HEK293 (cell line): Measurements from ENCODE around the gene SIGLEC15.

Experiments
- IKZF3 ChIP-seq: fragments of 450-650 bp; IDR thresholded peaks from 2 replicates; pipeline ENCODE4 v1.5.0; 2018; ENCODE audit warnings: missing biosample characterization, mild to moderate bottlenecking, missing genetic modification characterization, moderate library complexity
- KLF10 ChIP-seq: fragments of 450-650 bp; IDR thresholded peaks from 2 replicates; pipeline ENCODE4 v1.5.1; 2018; ENCODE audit warnings: missing biosample characterization, mild to moderate bottlenecking, missing genetic modification characterization
- TCF7L2 ChIP-seq: IDR thresholded peaks from 2 replicates; pipeline ENCODE4 v1.6.1; 2011; ENCODE audit warnings: low read depth, mild to moderate bottlenecking, inconsistent platforms, low read length, moderate library complexity, borderline replicate concordance
- YY1 ChIP-seq: fragments of 450-650 bp; formaldehyde crosslinking; IDR thresholded peaks from 2 replicates; pipeline ENCODE4 v1.5.1; 2018; ENCODE audit warnings: missing biosample characterization, missing genetic modification characterization
- ZBTB21 ChIP-seq: fragments of 450-650 bp; formaldehyde crosslinking; IDR thresholded peaks from 2 replicates; pipeline ENCODE4 v1.5.1; 2017; ENCODE audit warnings: missing biosample characterization, missing genetic modification characterization
- ZNF146 ChIP-seq: fragments of 450-650 bp; formaldehyde crosslinking; IDR thresholded peaks from 2 replicates; pipeline ENCODE4 v1.5.1; 2016; ENCODE audit warnings: missing biosample characterization, missing genetic modification characterization
- ZNF274 ChIP-seq, 2 experiments: fragments of 200-500 bp in 1 of 2; fragments of 450-650 bp in 1 of 2; sonication (Bioruptor generic) in 1 of 2; formaldehyde crosslinking in 1 of 2; IDR thresholded peaks; 2 replicates each; pipeline versions ENCODE4 v1.5.1 to v1.6.1; 2014 to 2016; ENCODE audit warnings: borderline replicate concordance in 1 of 2, inconsistent platforms in 1 of 2, low read length in 1 of 2, missing biosample characterization in 1 of 2, missing genetic modification characterization in 1 of 2
- ZNF777 ChIP-seq: fragments of 450-650 bp; formaldehyde crosslinking; IDR thresholded peaks from 2 replicates; pipeline ENCODE4 v1.5.1; 2017; ENCODE audit warnings: missing biosample characterization, missing genetic modification characterization, borderline replicate concordance
- TF ChIP-seq, protein P1 (sequence below): fragments of 450-650 bp; formaldehyde crosslinking; IDR thresholded peaks from 2 replicates; pipeline ENCODE4 v1.5.1; 2016; ENCODE audit warnings: missing biosample characterization, missing genetic modification characterization
- TF ChIP-seq, protein P2 (sequence below): fragments of 450-650 bp; formaldehyde crosslinking; IDR thresholded peaks from 2 replicates; pipeline ENCODE4 v1.5.1; 2016; ENCODE audit warnings: missing biosample characterization, missing genetic modification characterization
- TF ChIP-seq, protein P3 (sequence below): fragments of 450-650 bp; formaldehyde crosslinking; IDR thresholded peaks from 2 replicates; pipeline ENCODE4 v1.5.1; 2017; ENCODE audit warnings: missing biosample characterization, mild to moderate bottlenecking, missing genetic modification characterization, moderate library complexity
- TF ChIP-seq, protein P4 (sequence below): fragments of 450-650 bp; formaldehyde crosslinking; IDR thresholded peaks from 2 replicates; pipeline ENCODE4 v1.5.1; 2017; ENCODE audit warnings: missing biosample characterization, missing genetic modification characterization
- TF ChIP-seq, protein P5 (sequence below): fragments of 450-650 bp; formaldehyde crosslinking; IDR thresholded peaks from 2 replicates; pipeline ENCODE4 v1.5.1; 2017; ENCODE audit warnings: missing biosample characterization, missing genetic modification characterization
- TF ChIP-seq, protein P6 (sequence below): fragments of 450-650 bp; formaldehyde crosslinking; conservative IDR thresholded peaks from 2 replicates; pipeline ENCODE4 v1.5.1; 2016; ENCODE audit warnings: low read depth, missing biosample characterization, missing genetic modification characterization

DNA sequence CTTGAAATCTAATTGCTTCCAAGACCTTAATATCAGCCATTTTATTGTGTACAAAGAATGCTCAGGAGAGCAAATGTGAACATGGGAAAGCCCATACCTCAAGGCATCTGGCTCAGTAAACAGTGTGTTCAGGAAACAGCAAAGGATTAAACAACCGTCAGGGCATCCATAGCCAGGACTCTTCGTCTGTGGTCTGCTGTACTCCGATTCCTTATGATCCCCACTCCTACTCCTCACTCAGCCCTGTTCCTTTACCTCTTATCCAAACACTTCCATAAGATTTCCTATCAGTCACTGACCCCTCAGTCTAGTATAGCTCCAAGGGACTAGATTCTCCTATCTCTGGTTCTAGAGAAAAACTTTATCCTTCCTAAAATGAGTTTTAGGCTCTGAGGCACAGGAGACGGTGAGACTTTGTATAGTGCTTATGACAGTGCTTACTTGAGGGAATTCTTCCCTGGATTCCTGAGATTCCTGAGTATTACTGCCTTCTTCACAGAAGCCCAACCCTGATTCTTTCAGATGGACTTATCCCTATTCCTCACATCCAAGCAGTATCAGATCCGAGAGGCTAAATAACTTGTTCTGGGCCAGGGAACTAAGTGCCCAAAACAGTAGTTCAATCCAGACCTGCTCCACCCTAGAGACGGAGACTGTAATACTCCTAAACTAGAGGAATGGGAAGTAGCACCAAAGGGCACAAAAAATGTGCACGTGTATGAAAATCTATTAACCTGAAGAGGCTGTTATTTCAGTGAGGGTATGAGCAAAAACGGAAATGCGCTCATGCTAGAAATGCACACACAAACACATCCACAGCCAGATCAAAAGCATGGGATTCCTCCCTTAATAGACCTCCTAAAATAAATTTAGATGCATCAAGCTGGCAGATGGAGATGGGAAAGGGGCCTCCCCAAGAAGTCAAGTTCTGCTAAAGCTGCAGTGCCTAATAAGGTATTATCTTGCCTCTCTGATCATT, 42.1 kb upstream of the SIGLEC15 start:
- TF ChIP-seq ZNF146 (tag by site-specific recombination) = no peak
- TF ChIP-seq YY1 (tag by site-specific recombination) = no peak
- TF ChIP-seq ZNF777 (tag by site-specific recombination) = no peak
- TF ChIP-seq IKZF3 (tag by site-specific recombination) = no peak
- TF ChIP-seq, protein P1, sequence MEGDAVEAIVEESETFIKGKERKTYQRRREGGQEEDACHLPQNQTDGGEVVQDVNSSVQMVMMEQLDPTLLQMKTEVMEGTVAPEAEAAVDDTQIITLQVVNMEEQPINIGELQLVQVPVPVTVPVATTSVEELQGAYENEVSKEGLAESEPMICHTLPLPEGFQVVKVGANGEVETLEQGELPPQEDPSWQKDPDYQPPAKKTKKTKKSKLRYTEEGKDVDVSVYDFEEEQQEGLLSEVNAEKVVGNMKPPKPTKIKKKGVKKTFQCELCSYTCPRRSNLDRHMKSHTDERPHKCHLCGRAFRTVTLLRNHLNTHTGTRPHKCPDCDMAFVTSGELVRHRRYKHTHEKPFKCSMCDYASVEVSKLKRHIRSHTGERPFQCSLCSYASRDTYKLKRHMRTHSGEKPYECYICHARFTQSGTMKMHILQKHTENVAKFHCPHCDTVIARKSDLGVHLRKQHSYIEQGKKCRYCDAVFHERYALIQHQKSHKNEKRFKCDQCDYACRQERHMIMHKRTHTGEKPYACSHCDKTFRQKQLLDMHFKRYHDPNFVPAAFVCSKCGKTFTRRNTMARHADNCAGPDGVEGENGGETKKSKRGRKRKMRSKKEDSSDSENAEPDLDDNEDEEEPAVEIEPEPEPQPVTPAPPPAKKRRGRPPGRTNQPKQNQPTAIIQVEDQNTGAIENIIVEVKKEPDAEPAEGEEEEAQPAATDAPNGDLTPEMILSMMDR (tag by site-specific recombination) = no peak
- TF ChIP-seq, protein P2, sequence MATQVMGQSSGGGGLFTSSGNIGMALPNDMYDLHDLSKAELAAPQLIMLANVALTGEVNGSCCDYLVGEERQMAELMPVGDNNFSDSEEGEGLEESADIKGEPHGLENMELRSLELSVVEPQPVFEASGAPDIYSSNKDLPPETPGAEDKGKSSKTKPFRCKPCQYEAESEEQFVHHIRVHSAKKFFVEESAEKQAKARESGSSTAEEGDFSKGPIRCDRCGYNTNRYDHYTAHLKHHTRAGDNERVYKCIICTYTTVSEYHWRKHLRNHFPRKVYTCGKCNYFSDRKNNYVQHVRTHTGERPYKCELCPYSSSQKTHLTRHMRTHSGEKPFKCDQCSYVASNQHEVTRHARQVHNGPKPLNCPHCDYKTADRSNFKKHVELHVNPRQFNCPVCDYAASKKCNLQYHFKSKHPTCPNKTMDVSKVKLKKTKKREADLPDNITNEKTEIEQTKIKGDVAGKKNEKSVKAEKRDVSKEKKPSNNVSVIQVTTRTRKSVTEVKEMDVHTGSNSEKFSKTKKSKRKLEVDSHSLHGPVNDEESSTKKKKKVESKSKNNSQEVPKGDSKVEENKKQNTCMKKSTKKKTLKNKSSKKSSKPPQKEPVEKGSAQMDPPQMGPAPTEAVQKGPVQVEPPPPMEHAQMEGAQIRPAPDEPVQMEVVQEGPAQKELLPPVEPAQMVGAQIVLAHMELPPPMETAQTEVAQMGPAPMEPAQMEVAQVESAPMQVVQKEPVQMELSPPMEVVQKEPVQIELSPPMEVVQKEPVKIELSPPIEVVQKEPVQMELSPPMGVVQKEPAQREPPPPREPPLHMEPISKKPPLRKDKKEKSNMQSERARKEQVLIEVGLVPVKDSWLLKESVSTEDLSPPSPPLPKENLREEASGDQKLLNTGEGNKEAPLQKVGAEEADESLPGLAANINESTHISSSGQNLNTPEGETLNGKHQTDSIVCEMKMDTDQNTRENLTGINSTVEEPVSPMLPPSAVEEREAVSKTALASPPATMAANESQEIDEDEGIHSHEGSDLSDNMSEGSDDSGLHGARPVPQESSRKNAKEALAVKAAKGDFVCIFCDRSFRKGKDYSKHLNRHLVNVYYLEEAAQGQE = no peak
- TF ChIP-seq ZNF274 (IDR thresholded peaks at IDR 0.05; ENCODE audit: low read length) = no peak
- TF ChIP-seq ZNF274 (tag by site-specific recombination; IDR thresholded peaks at IDR 0.05; ENCODE audit: borderline replicate concordance) = no peak
- TF ChIP-seq, protein P3, sequence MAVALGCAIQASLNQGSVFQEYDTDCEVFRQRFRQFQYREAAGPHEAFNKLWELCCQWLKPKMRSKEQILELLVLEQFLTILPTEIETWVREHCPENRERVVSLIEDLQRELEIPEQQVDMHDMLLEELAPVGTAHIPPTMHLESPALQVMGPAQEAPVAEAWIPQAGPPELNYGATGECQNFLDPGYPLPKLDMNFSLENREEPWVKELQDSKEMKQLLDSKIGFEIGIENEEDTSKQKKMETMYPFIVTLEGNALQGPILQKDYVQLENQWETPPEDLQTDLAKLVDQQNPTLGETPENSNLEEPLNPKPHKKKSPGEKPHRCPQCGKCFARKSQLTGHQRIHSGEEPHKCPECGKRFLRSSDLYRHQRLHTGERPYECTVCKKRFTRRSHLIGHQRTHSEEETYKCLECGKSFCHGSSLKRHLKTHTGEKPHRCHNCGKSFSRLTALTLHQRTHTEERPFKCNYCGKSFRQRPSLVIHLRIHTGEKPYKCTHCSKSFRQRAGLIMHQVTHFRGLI = no peak
- no peak for TF ChIP-seq KLF10 (tag by site-specific recombination)
- TF ChIP-seq, protein P4, sequence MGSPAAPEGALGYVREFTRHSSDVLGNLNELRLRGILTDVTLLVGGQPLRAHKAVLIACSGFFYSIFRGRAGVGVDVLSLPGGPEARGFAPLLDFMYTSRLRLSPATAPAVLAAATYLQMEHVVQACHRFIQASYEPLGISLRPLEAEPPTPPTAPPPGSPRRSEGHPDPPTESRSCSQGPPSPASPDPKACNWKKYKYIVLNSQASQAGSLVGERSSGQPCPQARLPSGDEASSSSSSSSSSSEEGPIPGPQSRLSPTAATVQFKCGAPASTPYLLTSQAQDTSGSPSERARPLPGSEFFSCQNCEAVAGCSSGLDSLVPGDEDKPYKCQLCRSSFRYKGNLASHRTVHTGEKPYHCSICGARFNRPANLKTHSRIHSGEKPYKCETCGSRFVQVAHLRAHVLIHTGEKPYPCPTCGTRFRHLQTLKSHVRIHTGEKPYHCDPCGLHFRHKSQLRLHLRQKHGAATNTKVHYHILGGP (tag by site-specific recombination) = no peak
- TF ChIP-seq TCF7L2 = no peak
- TF ChIP-seq, protein P5, sequence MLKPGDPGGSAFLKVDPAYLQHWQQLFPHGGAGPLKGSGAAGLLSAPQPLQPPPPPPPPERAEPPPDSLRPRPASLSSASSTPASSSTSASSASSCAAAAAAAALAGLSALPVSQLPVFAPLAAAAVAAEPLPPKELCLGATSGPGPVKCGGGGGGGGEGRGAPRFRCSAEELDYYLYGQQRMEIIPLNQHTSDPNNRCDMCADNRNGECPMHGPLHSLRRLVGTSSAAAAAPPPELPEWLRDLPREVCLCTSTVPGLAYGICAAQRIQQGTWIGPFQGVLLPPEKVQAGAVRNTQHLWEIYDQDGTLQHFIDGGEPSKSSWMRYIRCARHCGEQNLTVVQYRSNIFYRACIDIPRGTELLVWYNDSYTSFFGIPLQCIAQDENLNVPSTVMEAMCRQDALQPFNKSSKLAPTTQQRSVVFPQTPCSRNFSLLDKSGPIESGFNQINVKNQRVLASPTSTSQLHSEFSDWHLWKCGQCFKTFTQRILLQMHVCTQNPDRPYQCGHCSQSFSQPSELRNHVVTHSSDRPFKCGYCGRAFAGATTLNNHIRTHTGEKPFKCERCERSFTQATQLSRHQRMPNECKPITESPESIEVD (tag by site-specific recombination) = no peak
- no peak for TF ChIP-seq ZBTB21 (tag by site-specific recombination)
- TF ChIP-seq, protein P6, sequence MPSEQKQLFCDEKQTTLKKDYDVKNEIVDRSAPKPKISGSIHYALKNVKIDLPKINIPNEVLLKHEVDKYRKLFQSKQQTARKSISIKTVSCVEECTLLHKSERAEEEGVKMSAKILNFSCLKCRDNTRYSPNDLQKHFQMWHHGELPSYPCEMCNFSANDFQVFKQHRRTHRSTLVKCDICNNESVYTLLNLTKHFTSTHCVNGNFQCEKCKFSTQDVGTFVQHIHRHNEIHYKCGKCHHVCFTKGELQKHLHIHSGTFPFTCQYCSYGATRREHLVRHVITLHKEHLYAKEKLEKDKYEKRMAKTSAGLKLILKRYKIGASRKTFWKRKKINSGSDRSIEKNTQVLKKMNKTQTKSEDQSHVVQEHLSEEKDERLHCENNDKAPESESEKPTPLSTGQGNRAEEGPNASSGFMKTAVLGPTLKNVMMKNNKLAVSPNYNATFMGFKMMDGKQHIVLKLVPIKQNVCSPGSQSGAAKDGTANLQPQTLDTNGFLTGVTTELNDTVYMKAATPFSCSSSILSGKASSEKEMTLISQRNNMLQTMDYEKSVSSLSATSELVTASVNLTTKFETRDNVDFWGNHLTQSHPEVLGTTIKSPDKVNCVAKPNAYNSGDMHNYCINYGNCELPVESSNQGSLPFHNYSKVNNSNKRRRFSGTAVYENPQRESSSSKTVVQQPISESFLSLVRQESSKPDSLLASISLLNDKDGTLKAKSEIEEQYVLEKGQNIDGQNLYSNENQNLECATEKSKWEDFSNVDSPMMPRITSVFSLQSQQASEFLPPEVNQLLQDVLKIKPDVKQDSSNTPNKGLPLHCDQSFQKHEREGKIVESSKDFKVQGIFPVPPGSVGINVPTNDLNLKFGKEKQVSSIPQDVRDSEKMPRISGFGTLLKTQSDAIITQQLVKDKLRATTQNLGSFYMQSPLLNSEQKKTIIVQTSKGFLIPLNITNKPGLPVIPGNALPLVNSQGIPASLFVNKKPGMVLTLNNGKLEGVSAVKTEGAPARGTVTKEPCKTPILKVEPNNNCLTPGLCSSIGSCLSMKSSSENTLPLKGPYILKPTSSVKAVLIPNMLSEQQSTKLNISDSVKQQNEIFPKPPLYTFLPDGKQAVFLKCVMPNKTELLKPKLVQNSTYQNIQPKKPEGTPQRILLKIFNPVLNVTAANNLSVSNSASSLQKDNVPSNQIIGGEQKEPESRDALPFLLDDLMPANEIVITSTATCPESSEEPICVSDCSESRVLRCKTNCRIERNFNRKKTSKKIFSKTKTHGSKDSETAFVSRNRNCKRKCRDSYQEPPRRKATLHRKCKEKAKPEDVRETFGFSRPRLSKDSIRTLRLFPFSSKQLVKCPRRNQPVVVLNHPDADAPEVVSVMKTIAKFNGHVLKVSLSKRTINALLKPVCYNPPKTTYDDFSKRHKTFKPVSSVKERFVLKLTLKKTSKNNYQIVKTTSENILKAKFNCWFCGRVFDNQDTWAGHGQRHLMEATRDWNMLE (tag by site-specific recombination) = no peak
